HG03175 (cell line): ENCODE results near the gene MRGPRE.
"Not testable (repeated sequence)": the region's sequence is repeated elsewhere in the genome, so short reads cannot be mapped to it uniquely, and the experiment has no call there.

Experiments used
- ATAC-seq: cut with Tn5 transposase; IDR thresholded peaks from one replicate; pipeline ENCODE4 v1.9.1; 2021; ENCODE audit warnings: mild to moderate bottlenecking, moderate library complexity; ENCODE audit not compliant: unreplicated experiment

The MRGPRE gene, protein sequence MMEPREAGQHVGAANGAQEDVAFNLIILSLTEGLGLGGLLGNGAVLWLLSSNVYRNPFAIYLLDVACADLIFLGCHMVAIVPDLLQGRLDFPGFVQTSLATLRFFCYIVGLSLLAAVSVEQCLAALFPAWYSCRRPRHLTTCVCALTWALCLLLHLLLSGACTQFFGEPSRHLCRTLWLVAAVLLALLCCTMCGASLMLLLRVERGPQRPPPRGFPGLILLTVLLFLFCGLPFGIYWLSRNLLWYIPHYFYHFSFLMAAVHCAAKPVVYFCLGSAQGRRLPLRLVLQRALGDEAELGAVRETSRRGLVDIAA

DNA sequence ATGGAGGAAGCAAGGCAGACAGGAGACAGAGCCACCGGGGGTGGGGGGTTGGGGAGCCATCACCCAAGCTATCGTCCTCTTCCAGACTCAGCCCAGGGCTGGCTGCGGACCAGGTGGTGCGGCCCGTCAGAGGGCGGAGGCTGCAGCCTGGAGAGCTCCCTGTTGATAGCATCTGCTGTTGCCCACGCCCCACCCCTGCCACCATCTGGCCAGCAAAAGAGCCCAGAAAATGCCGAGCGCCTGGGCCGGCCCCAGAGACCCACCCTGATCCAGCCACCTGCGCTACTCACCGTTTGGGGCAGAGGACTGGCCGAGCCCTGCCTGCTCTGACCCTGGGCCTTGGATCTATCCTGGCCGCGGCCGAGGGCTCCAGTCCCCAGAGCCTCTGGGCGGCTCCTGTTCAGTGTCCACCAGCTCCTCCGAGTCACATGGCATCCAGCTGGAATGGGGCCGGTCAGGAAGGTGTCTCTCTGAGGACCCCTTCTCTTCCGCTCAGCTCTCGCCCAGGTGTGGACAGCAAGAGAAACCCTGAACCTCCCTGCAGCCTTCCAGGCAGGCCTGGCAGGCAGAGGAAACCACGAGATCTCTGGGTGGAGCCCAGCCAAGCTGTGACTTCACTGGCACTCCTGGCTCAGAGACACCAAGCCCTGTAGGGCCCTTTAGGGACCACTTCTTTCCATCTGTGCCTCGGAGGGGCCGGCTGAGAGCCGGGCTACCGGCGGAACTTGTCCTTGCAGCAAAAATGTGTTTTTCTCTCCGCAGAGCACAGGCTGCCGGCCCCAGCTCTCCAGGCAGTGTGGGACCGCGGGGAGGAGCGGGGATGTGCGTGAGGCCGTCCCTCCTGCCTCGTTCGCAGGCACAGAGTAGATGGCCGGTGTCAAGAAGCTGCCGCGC lies at the start of gene MRGPRE:
Gene MRGPRE, minus strand, starts transcription at position 567 of the 894 bp plus-strand sequence. CDS start 3,618 bp downstream, outside the sequence.
- ATAC-seq, result no peak

DNA sequence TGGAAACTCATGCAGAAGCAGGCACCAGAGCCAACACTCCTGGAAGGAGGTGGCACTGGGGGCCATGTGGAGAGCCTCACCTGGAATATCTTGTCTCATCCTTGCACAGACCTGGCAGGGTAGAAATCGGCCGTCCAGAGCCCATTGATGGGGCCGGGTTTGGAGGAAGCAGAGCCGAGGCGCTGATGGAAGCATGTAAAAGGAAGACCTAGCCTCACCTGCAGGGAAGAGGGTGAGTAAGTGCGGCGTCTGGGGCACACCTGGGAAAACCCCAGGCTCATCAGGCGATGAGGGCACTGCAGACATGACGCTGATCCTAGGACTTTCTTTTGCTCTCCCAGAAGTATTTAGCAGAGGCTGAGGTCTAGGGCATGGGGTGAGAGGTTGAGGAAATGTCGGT lies 48.9 kb upstream of the MRGPRE start:
- not testable (repeated sequence) for ATAC-seq

DNA sequence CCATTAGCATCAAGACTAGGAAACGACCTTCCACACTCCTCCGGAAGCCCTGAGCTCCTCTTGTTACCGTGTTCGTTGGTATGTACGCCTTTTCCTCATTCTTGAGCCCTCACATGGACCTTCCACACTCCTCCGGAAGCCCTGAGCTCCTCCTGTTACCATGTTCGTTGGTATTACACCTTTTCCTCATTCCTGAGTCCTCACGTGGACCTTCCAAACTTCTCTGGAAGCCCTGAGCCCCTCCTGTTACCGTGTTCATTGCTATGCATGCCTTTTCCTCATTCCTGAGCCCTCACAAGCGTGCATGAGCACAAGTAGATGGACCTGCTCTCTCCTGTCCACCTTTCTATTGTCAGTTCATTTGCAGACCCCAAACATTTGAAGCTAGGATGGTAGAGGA lies 48.4 kb upstream of the MRGPRE start:
- ATAC-seq, result not testable (repeated sequence)

DNA sequence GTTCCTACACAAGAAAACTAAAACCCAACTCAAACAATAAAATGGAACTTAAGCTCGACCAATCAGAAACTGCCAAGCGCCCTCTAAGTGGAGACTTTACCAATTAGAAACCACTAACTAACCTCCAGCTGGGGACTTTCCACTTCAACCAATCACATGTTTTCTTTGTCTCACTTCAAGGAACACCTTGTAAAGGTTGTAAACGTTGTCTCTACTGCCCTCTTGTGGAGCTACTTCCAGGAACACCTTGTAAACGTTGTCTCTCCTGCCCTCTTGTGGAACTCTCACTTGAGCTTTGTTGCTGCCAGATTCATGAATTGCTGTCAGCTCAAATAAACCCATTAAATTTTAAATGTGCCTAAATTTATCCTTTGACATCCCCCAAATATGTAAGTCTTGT lies 46.7 kb upstream of the MRGPRE start:
- ATAC-seq, result not testable (repeated sequence)

DNA sequence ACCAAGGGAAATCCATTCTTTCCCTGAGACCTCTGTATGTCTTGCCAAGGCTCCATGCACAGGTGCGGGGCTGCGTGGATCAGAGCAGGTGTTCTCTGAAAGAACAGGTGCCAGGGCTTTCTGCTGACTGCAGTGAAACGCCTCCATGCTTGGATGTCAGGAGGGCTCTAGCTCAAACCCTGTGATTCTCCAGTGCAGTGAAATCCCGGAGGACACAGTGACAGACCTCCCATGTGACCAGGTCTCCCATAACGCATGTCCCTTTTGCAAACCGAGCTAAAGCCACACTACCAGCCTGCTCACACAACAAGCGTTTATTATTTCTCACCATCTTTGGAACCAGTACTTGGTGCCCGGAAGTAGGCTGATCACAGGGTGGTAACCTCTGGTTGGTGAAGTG lies 41.4 kb upstream of the MRGPRE start:
- not testable (repeated sequence) for ATAC-seq

DNA sequence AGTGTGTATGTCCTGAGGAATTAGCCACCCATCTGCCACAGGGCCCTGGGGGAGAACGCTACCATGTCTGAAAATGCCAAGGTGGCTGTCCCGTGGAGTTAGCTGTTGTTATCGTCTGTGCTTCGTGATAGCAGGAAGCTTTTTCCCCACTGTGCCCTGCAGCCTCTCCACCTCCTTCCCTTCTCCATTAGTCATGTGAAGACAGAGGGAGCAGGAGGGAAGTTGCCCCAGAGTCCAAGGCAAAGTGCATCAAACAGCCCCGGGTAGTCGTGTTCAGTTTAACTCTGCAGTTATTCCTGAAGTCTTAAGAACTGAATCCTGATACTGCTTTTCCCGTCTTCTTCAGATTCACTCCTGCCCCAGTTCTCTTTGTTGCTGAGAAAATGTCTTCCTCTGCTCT lies 30.3 kb upstream of the MRGPRE start:
- not testable (repeated sequence) for ATAC-seq

DNA sequence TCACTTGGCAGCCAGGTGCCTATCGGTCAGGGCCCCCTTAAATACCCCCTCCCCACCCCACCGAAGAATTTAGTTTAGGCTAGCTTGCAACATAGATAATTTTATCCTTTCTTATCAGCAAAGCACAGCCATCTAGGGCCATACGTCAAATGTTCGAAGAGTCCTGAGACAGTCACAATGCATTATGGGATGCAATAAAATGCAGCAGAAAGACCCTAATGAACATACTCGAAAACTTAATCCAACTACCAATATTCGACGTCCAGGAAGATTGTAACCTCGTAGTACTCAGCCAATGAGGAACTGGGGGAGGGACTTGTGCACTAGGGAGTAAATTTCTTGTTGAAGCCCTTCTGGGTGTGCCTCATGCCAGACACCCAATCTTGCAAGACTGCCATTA lies 29.6 kb upstream of the MRGPRE start:
- not testable (repeated sequence) for ATAC-seq

DNA sequence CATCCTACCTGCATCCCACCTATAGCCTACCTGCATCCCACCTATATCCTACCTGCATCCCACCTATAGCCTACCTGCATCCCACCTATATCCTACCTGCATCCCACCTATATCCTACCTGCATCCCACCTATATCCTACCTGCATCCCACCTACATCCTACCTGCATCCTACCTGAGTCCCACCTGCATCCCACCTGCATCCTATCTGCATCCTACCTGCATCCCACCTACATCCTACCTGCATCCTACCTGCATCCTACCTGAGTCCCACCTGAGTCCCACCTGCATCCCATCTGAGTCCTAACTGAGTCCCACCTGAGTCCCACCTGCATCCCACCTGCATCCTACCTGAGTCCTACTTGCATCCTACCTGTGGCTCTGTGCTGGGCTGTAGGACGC lies 25.3 kb upstream of the MRGPRE start:
- not testable (repeated sequence) for ATAC-seq

DNA sequence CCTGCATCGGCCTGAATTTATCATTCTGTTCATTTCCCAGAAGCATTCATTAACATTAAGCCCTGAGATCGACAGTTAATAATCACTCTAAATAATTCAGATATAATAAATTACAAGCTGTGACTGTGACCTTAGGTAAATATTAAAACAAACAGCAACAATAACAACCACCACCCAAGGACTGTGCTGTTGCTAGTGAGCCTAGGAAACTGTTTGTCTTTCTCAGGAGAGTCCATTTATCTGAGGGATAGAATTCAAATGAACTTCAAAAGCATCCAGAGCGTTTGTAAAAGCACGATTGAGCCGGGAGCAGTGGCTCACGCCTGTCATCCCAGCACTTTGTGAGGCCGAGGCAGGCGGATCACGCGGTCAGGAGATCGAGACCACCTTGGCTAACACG lies 23.0 kb upstream of the MRGPRE start:
- ATAC-seq, result not testable (repeated sequence)

DNA sequence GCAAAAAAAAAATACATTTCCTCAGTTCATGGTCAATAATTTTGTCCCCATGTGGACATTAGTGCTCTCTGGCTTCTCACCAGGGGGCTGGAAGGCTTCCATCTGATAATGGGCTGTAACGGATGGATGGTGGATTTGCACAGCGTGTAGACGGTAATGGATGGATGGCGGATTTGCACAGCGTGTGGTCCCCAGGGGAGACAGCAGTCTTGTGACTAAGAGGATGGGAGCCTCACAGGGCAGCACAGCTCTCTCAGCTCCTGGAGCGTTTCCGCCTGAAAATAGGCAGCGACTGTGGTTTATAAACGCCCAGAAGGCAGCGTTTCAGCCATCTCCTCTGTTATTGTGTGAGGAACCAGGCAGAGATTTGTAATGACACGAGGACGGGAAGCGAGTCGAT lies 22.6 kb upstream of the MRGPRE start:
- not testable (repeated sequence) for ATAC-seq

DNA sequence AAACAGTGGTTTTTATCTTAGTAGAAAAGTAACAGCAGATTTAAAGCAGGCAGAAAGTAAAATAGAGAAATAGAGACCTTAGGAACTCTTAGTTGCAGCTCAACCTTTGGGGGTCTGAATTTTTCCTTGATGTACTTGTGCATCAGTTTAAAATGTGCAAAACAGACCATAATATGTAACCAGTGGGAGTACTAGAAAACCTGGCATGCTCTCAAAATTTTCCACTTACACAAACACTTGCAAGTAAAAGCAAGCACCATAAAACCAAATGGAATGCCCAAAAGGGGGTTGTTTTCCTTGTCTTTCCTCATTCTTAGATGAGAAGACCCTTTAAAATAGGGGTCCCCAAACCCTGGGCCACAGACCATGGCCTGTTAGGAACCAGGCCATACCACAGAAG lies 12.9 kb upstream of the MRGPRE start:
- ATAC-seq, result no peak

DNA sequence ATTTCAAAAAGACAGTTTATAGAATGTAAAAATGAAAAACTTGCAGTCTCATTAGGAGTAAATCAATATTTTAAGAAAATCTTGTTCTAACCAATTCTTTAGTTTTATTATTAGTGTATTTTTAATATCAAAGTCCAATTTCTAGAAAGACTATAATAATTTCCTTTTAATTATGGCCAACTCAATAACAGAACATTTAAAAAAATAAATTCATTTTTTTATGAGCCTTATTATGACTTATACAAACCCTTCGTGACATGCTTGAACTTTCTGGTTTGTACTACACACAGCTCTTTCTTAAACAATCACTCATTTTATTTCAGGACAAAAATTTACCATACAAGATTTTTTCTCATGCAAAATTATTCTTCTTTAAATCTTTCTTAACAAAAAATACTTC lies 11.7 kb upstream of the MRGPRE start:
- ATAC-seq, result no peak

DNA sequence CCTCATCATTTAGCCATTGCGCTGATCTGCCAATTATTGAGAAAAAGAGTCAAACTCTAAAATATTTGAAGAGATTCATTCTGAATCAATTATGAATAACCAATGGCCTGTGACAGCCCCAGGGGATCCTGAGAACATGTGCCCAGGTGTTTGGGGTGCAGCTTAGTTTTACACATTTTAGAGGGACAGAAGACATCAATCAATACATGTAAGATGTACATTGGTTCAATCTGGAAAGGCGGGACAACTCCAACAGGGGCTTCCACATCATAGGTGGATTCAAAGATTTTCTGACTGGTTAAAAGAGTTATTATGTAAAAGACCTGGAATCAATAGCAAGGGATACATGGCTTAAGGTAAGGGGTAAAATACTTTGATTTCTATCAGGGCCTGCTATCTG lies 4.9 kb upstream of the MRGPRE start:
- ATAC-seq, result no peak

DNA sequence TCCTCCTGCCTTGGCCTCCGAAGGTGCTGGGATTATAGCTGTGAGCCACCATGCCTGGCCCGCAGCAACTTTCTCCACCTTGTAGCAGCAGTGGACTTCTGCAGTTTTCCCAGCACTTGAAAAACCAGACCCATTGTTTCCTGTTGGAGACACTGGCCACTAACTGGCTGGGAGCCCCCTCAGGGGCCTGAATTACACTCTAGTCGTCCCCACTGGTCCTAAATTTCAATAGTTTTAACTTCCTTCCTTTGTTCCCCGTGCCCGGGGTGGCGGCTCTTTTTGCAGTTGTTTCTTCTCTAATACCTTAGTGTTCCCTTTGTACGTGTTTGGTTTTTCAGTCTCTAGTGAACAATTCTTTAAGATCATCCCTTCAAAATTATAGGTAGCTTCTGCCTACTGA lies 2.6 kb upstream of the MRGPRE start:
- no peak for ATAC-seq

DNA sequence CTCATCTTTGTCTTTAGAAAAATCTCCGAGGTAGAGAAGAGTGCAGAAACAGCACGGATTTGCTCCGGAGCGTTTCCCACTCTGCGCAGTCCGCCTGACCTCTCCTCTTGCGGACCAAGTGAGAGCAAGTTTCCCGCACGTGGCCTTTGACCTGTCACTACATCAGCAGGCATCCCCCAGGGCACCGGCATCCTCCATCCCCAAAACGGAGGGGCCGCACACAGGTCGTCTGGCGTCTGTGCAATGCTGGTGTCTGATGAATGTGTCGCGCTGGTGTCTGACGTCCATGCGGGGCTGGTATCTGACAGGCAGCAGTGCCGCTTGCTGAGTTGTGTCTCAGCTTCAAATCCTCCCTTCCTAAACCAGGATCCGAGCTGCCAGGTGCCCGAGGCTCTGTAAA lies 739 bp upstream of the MRGPRE start:
- ATAC-seq, result no peak

DNA sequence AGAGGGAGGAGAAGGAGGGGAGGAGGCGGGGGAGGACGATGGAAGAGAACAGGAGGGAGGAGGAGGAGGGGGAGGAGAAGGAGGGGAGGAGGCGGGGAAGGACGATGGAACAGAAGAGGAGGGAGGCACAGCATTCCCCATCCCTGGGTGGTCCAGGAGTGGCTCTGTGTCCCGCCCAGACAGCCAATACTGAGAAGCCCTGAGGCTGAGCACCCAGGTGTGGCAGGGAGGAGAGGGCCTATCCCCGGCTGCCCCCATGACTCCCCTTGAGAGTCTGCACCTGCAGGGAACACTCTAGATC lies 717 bp downstream of the MRGPRE start:
- no peak for ATAC-seq

DNA sequence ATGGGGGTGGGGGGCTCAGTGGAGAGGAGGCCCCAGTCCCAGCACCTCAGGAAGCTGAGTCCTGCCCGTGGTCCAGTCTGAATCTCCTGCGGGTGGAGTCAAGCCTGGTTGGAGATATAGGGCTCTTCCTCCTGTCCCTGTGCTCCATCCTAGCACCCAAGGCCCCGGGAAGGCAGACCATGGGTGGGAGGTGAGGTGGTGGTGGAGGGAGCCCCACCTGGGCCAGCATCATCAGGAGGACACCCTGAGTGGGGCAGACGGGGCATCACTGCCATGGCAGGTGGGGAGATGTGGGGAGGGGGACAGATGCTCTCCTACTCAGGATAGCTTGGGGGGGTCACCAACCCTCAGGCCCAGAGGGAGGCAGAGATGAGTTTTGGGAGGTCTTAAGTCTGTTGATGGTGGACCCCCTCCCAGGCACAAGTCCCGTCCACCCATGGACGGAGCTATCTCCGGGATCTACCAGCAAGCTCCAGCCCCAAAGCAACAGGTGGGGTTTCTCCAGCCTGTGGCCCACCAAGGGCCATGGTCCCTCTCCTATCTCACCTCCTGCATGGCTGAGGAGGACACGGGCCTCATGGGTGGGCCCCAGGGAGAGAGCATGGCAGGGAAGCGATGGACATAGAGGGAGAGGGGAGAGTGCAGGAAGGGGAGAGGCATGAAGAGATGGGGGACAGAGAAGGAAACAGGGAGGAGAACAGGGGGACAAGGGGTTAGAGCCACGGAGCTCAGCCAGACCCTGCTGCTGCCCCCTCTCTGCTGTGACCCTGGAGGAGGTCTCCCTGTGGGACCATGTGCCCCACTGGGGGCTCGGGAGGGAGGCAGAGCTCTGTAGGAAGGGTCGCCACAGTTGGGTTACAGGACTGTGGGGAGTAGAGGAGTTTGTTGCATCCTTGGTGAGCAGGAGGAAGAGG lies 1.3 kb downstream of the MRGPRE start:
- ATAC-seq, result no peak

DNA sequence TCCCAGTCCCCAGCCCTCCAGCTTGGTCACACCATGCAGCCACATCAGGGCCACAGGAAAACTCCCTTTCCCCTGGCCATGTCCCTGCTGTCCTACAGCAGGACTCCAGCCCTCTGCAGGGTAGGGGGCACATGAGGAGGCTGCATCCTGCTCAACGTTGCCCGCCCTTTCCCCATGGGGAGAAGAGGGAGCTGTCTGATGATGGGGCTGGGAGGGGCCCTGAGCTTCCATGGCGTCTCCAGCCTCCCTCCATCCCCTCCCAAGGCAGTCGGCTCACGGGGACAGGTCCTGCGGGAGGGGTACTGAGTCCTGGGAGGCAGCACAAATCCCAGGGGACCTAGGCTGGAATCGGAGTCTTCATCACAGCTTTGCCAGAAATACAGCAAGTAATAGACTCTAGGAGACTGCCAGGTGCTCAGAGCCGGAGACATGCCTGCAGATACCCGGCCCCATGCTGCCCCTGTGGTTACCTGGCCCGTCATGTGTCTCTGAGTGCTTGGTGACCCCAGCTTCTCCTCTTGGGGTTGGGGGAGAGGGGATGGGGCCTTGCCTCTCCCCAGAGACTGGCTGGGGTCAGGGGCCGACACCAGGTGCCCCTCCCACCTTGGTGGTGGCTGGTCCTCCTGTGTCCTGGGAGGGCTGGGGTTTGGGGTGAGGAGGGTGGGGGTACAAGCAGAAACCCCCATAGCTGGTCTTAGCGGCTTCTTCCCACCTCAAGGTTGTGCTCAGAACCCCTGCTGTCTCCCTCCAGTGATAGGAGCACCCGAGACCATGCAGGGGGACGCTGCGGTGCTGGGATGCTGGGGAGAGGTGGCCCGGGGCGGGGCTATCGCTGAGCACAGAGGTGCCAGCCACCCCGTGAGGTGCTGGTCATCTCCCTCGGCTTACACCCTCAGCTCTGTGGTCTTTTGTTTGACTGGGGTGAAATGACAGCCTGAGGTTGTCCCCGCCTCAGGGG lies 2.3 kb downstream of the MRGPRE start:
- no peak for ATAC-seq

DNA sequence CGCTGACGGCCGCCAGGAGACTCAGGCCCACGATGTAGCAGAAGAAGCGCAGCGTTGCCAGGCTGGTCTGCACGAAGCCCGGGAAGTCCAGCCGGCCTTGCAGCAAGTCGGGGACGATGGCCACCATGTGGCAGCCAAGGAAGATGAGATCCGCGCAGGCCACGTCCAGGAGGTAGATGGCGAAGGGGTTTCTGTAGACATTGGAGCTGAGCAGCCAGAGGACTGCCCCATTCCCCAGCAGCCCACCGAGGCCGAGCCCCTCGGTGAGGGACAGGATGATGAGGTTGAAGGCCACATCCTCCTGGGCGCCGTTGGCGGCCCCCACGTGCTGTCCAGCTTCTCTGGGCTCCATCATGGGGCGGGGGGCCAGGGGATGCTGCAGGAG lies 3.8 kb downstream of the MRGPRE start:
- no peak for ATAC-seq
